NCI-H2196 (cell line): ENCODE measurements around the gene SDCBP2.

Source experiments
- DNase-seq: peaks from one replicate; lab custom pipeline; 2025; ENCODE audit not compliant: unreplicated experiment; lab: John Stamatoyannopoulos, UW

The SDCBP2 gene

GRCh38 chr20:1298888-1299511, 29.9 kb downstream of the SDCBP2 start:
- no peak for DNase-seq

DNA sequence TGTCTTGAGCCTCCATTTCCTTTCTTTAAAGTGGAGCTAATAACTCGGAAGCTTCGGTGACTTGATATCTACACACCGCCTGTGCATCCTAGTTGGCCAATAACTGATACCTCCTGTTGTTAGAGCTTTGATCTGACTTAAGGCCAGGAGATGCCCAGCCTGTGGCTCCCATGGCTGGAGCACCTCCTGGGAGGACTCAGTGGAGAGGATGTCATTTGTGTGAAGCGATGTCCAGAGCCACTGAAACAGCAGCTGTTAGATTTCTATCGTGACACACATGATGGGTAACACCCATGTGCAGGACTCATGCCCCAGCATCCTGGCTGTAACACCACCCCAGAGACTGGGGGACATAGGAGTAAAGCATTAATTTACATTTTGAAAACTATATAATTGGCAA, 30.8 kb downstream of the SDCBP2 start:
- no peak for DNase-seq

DNA sequence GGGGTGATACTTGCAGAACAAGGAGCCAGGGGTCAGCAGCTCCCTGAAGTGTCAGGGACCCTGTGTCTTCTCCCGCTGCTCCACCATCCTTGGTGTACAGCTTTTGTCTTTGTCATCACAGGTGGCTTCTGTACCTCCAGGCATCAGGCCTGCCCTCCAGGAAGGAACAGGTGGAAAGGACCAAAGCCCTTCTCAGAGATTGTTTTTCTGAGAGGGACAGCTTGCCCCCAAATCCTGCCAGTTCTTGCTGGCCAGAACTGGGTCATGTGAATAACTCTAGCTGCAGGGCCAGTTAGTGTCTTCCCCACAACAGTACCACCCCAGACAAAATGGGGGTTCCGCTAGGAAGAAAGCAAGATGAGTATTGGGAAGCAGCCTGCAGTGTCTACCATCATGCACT, 31.5 kb downstream of the SDCBP2 start:
- no peak for DNase-seq

- no peak for DNase-seq
Measured at GRCh38 chr20:1296922-1297321, 32.0 kb downstream of the SDCBP2 start.

- DNase-seq = no peak
Measured at GRCh38 chr20:1296117-1296610, 32.8 kb downstream of the SDCBP2 start.

GRCh38 chr20:1295276-1295930, 33.5 kb downstream of the SDCBP2 start:
- no peak for DNase-seq

DNA sequence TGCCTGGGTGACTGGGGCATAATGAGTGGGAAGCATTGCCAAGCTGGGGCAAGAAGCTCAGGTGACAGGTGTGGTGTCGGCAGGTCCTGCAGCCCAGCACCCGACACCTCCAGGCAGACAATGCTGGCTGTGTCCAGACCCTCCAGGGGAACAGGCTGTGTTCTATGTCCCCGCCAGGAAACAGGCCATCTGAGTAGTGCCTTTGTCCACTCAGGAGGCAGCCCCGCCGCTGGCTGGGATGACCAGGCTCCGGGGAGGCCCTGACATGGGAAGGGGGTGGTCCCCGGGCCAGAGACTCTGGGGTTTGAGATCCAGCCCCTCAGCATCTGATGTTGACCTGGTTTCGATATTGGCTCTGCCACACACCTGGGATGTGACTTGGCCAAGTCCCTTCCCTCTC, 34.4 kb downstream of the SDCBP2 start:
- DNase-seq = no peak

GRCh38 chr20:1293641-1294379, 35.1 kb downstream of the SDCBP2 start:
- no peak for DNase-seq

GRCh38 chr20:1292620-1293019, 36.3 kb downstream of the SDCBP2 start:
- DNase-seq = no peak

DNA sequence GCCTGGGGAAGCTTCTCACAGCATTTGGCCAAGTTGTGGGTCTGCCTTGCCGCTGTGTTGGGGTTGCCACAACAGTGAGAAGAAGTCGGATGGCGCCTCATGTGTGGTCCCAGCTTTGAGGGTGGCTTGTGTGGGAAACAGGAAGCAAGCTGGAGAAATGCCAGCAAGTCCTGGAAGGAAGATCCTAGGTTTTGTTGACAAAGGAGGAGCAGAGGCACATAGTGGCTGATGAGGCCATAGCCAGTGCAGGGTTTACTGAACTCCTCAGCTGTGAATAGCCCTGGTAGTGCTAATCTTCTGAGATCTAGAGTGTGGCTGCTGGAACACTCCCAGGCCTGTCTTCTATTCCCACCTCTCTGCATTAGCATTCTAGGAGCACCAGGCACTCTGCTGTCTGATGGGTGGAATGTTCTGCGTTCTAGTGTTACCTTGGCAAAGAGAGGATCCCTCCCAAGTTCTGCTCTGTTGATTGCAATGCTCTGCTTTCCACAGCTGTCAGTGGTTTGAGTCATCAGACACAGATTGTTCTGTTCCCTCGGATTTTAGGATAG, 37.7 kb downstream of the SDCBP2 start:
- DNase-seq = no peak

DNA sequence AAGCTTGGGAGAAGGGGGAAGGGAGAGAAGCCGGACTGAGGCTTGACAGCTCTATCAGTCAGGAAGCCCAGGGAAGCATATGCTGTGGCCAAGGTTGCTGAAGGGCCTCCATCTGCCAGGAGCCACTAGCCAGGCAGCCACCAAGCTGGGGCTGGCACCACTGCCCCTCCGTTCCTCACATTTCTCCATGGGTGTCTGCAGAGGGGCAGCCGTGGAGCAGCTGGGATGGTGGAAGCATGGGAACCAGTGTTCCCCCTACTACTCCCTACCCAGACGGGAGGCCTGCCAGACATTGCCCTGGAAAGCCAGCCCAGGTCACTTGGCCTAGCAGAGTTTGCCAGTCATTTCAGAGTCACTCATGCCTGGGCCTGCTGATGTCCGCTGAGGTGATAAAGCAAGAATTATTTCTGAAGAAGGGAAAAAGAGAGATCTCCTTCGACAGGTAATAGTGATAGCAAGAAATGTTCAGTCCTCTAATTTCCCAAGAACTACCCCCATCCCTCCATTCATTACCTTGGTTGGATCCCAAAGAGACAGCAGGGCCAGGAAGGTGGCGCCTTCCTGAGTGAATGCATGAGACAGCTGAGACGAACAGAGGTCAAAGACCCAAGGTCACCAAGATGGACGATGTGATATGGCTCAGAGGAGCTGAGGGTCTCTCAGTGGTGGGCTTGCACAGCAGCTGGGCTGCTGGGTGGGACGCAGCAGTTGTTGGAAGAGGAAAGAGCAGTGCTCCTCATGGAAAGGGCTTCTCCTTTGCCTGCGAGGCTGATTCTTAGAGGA, 41.0 kb downstream of the SDCBP2 start:
- no peak for DNase-seq

- DNase-seq = no peak
Measured at GRCh38 chr20:1287306-1287705, 41.6 kb downstream of the SDCBP2 start.

- DNase-seq = no peak
Measured at GRCh38 chr20:1286267-1287024, 42.5 kb downstream of the SDCBP2 start.

- no peak for DNase-seq
Measured at GRCh38 chr20:1283522-1284510, 45.1 kb downstream of the SDCBP2 start.

DNA sequence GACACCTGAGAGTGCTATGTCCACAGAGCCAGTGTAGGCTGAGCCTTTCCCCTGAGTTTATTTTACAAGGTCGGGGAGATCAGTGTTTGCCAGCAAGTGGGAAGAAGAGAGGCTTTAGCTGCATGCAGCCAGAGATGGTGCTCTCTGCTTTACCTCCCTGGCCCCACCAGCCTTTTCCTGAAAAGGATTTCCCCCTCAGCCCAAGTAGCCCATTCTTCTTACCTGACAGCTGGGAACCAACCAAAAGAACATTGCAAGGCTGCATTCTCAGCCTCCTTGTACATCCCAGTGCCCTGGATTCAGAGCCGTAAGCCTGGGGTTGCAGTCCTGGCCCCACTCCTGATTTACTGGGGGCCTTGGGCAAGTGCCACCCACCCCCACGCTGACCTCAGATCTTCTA, 46.0 kb downstream of the SDCBP2 start:
- no peak for DNase-seq

- DNase-seq = peak; percentile 33
Measured at GRCh38 chr20:1281279-1282057, 47.5 kb downstream of the SDCBP2 start.

- no peak for DNase-seq
Measured at GRCh38 chr20:1280195-1281102, 48.5 kb downstream of the SDCBP2 start.
